ENCODE data around the gene DOK6.

Gene DOK6

DNA sequence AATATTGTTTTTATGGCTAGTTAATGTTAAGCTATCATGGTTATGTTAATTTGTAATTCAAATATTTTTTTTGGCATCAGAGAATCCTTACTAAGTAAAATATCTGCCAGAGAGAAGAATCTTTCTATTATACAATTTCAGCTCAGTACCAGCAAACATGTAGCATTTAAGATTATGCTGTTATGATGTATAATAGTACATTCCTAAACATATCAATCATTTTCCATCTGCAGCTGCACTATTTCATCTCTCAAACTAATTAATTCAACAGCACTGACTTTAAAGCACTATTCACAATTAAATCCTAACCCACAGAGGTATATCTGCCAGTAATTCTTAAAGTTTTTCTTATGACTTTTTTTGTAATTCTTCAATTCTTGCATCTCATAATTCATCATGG, 296.4 kb downstream of the DOK6 start:
- DNase-seq: no peak

DNA sequence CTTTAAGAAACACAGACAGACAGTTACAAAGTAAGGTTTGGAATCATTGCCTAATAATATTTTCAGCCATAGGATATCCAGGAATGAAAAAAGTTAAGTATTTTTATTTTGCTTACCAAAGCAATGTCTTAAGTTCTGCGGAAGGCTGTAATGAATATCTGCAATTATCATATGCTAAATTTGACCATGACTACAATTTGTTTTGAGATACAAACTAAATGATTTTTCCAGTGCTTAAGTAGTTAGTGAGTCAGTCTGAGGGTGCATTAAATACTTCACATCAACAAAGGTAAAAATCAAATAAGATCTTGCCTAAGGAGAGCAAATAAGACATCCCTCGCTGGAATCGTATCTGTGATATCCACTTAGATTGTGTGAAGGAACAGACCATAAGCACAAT, 297.0 kb downstream of the DOK6 start:
- no peak for DNase-seq

DNA sequence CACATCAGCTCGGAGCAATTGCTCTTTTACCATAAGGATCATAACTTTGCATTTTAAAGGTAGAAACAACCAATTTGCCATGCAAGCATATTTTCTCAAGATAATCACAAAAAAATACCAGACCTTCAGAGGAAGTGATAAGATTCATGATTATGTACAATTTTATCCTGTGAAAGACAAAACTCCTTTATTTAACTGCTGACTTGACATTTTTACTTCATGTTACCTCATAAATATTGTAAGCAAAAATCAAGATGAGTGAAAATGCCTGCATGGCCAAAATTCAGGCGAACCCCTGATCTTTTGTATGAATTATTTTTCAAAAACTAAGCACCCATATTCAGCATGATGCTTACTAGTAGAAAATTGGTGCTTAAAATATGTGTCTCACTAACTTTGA, 300.6 kb downstream of the DOK6 start:
- DNase-seq: no peak

- DNase-seq: no peak
Measured at GRCh38 chr18:69703461-69703860, 302.8 kb downstream of the DOK6 start.

DNA sequence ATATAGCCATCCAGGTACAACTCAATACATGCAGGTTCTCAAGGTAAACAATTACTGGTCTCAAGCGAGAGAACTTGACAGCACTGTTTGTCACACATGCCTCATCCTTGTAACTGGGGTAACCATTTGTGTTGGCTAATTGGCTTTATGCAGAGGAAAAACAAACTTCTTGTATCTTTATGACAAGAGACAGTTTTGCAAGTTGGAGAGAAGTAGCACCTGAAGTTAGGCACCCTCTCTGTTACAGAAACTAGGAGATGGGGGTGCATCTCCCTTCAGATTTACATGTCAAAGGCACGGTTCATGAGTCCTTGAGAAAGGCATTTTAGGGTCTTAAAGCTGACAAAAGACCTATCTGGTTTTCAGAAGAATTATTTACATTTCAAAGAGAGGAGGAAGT, 305.3 kb downstream of the DOK6 start:
- no peak for DNase-seq

GRCh38 chr18:69708844-69709243, 308.2 kb downstream of the DOK6 start:
- DNase-seq: no peak

- no peak for DNase-seq
Measured at GRCh38 chr18:69715191-69715795, 314.6 kb downstream of the DOK6 start.

DNA sequence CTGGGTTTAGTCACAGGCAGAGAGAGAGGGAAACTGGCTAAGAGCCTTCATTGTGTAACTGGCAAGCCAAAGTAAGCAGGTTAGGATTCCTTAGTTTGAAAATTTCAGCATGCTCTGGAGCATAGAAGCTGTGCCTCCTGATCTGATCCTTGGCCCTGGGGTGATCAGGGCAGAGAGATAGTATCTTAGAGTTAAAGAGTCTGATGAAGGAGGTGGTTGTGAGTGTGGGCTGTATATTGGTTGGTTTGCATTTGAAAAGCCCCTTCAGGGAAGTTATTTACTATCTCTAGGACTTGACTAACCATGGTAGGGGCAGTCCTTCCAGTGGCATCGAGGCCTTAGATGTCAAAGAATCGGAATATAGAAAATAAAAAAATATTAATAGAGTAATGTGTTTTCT, 316.9 kb downstream of the DOK6 start:
- DNase-seq: no peak

GRCh38 chr18:69718912-69719547, 318.3 kb downstream of the DOK6 start:
- no peak for DNase-seq

DNA sequence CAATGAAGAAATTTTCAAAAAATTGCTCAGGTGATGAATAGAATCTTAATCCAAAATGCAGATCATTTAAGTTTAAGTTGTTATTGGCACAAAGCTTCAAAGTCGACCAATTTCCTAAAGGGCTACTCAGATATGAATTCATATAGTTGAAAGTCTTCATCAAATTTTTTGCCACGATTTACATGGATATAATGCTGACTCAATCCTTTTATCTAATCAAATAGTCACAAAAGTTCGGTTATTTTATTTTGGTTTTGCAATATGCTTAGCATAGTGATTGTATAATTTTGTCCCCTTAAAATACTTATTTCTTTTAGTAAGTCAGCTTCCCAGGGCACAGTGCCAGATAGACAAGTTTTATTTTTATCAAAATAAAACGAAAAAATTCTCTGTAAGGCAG, 319.7 kb downstream of the DOK6 start:
- DNase-seq: no peak

DNA sequence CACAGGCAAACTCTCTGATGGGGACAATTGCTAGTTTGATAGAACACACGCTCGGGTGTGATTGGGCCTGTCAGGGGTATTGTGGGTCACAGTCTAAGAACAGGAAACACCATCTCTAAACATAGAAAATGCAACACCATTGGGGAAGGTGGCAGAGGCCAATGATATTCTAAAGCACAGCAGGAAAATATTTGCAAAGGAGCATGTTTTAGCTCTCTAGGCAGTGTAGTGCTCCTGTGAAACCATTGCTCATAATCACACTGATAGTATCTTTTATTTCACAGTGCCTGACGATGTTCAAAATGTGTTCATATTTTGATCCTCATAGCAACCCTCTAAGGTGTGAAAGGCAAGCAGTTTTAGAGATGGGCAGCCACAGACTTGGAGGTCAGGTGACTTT, 322.7 kb downstream of the DOK6 start:
- no peak for DNase-seq

GRCh38 chr18:69725009-69725408, 324.3 kb downstream of the DOK6 start:
- no peak for DNase-seq

DNA sequence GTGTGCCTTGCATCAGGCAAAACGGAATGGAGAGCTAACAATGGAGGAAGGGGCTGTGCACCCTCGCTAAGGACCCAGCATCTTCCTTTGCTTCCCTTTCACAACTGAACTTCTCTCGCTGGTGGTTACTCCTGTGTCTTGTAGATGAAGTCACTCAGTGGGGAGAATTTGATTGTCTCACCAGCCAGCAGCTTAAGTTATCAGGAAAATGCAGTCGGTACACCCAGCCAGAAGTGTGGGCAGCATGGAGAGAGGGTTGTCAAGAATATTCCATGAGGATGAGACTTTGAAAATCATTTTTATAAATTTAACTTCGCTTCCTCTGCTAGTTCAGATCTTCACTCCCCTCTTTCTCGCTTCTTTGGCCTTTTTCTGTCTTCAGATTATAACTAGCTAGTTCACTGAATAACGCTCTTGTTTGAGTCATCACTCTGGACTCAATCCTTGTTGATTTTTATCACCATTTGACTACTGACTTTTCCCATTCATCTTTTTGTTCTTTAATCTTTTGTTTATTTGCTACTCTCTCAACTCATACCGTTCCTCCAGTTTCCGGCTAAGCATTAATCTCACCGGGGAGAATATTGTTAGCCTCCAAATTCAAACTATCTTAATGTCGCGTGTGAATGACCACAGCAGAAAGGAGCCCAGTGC, 325.3 kb downstream of the DOK6 start:
- DNase-seq: no peak

- no peak for DNase-seq
Measured at GRCh38 chr18:69727912-69728572, 327.4 kb downstream of the DOK6 start.

GRCh38 chr18:69730664-69731063, 330.0 kb downstream of the DOK6 start:
- DNase-seq: no peak

GRCh38 chr18:69734536-69734935, 333.8 kb downstream of the DOK6 start:
- DNase-seq: no peak

- no peak for DNase-seq
Measured at GRCh38 chr18:69736730-69737129, 336.0 kb downstream of the DOK6 start.

DNA sequence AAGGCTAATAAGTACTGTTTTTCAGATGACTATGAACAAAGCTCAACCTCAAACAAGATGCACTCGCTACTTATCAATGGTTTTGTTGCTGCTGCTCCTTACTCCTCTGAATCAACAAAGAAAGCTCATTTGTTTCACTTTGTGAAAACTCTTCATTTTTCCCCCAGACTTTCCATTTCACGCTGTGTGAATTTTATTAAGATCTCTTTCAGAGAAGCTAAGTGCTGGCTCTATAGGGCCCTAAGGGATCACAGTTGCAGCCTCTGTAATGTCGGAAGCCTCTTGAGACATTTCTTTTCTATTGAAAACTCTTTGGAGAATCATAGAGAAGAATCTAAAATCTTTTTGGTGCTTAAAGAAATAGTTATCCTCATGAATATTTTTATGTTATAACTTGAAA, 337.2 kb downstream of the DOK6 start:
- DNase-seq: no peak

DNA sequence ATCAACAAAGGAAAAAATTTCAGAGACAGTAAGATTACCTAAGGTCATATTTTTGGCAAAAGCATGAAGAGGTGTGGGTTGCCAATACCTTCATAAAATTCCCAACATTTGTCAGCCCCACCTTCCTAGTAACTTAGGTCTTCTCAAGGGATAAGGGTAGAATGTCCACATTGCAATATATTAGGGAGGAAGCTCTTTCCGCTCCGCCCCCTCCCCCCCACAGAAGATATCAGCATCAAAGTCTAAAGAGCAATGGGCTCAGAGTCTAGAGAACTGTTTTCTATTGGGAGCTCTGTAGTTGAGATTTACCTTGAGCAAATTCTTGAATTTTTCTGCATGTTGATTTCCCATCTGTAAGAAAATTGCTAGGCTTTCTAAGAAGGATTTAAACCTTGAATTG, 346.7 kb downstream of the DOK6 start:
- no peak for DNase-seq

GRCh38 chr18:69752737-69753380, 352.2 kb downstream of the DOK6 start:
- DNase-seq: no peak

DNA sequence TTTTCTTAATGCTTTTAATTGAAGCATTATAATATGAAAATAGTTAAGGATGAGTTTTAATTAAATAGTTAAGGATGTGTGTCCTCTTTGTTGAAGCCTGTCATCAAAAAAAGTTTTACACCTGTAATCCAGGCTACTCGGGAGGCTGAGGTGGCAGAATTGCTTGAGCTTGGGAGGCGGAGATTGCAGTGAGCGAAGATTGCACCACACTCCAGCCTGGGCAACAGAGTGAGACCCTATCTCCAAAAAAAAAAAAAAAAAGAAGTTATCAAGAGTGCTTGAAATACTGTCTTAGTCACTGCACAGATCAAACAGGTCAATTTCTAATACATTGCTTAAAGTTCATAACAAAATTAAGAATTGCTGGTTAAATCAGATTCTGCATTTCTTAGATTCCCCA, 353.4 kb downstream of the DOK6 start:
- DNase-seq: no peak

DNA sequence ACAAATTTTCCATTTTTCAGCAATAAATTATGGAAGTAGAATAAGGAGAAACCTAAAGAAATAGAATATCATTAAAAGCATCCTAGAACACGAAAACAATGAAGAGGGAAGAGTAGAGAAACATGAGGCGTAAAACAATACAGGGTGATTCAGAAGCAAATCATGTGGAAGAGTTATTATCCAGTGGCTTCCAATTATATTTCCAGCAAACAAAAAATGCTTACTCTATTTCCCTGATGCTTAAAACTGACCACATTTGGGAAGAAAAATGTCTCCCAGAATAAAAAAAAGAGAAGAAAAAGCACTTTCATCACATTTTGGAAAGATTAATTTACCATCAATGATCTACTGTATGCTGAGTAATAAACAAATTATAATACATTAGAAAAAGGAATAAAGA, 354.4 kb downstream of the DOK6 start:
- DNase-seq: no peak

DNA sequence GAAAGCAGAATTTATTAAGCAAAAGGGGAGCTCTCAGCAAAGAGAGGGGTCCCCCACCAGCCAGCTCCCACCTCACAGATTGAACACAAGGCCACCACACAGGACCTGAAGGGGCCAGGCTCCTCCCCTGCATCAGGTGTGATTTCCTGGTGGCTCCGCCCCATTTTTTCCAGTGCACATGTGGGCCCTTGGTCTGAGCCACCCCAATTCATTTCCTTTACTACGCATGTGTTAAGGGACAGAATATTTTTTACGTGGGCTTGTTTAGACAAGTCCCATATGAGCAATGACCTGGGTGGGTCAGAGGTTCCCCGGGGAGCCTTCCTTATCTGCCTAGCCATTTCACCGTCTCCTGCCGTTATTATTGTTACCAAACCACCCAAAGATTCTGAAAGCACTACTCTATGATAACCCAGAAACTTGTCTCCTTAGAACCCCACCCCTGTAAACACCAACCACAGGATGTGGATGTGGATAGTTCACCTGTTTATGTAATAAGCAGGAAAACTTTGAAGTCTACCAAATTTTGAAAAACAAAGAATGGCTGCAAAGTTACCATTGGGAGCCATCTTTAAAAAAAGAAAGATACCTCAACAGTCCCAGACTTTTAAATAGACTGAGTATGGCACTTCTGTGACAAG, 355.3 kb downstream of the DOK6 start:
- no peak for DNase-seq

All from NCI-H2081 treated with DMSO at 0.1 percent for 48 hours (cell line).